HG02571 (cell line): ENCODE data around the gene ZMPSTE24.

Experiments
- ATAC-seq: cut with Tn5 transposase; IDR thresholded peaks from one replicate; pipeline ENCODE4 v1.9.1; 2021; ENCODE audit warnings: mild to moderate bottlenecking, moderate library complexity; ENCODE audit not compliant: unreplicated experiment

The ZMPSTE24 gene

GRCh38 chr1:40257313-40257687 lies 736 bp upstream of the ZMPSTE24 start:
- ATAC-seq: peak; percentile 6

- no peak for ATAC-seq
Measured at GRCh38 chr1:40258445-40258769, 371 bp downstream of the ZMPSTE24 start.

- no peak for ATAC-seq
Measured at GRCh38 chr1:40264354-40264781, 6.3 kb downstream of the ZMPSTE24 start.

- no peak for ATAC-seq
Measured at GRCh38 chr1:40265298-40265697, 7.3 kb downstream of the ZMPSTE24 start.

- no peak for ATAC-seq
Measured at GRCh38 chr1:40265919-40266318, 7.9 kb downstream of the ZMPSTE24 start.

- no peak for ATAC-seq
Measured at GRCh38 chr1:40266786-40267535, 8.9 kb downstream of the ZMPSTE24 start.

GRCh38 chr1:40267767-40268187 lies 9.7 kb downstream of the ZMPSTE24 start:
- no peak for ATAC-seq

GRCh38 chr1:40268211-40268610 lies 10.2 kb downstream of the ZMPSTE24 start:
- no peak for ATAC-seq

GRCh38 chr1:40270152-40270834 lies 12.3 kb downstream of the ZMPSTE24 start:
- ATAC-seq: no peak

GRCh38 chr1:40272653-40273213 lies 14.7 kb downstream of the ZMPSTE24 start:
- ATAC-seq: no peak

GRCh38 chr1:40273547-40274166 lies 15.6 kb downstream of the ZMPSTE24 start:
- no peak for ATAC-seq

GRCh38 chr1:40274331-40274730 lies 16.3 kb downstream of the ZMPSTE24 start:
- no peak for ATAC-seq

- no peak for ATAC-seq
Measured at GRCh38 chr1:40276122-40276521, 18.1 kb downstream of the ZMPSTE24 start.

GRCh38 chr1:40281853-40282252 lies 23.8 kb downstream of the ZMPSTE24 start:
- no peak for ATAC-seq

- no peak for ATAC-seq
Measured at GRCh38 chr1:40291293-40291692, 33.3 kb downstream of the ZMPSTE24 start.

- no peak for ATAC-seq
Measured at GRCh38 chr1:40299366-40300248, 41.6 kb downstream of the ZMPSTE24 start.

GRCh38 chr1:40300249-40300567 lies 42.2 kb downstream of the ZMPSTE24 start:
- no peak for ATAC-seq

- no peak for ATAC-seq
Measured at GRCh38 chr1:40300651-40301050, 42.6 kb downstream of the ZMPSTE24 start.

- no peak for ATAC-seq
Measured at GRCh38 chr1:40301066-40301465, 43.0 kb downstream of the ZMPSTE24 start.

- no peak for ATAC-seq
Measured at GRCh38 chr1:40301541-40302299, 43.7 kb downstream of the ZMPSTE24 start.
